ENCODE results near the gene ADCY9.

- no peak for TF ChIP-seq POLR2AphosphoS5 (IDR thresholded peaks at IDR 0.05)
- TF ChIP-seq CTCF (IDR thresholded peaks at IDR 0.05; ENCODE audit: poor library complexity, severe bottlenecking) = no peak
These were observed 43.5 kb upstream of the ADCY9 start for GRCh38 chr16:4159726-4160125.

Data from neural cell (in vitro differentiated cells).